ENCODE data around the gene PLA2R1.

The PLA2R1 gene

DNA sequence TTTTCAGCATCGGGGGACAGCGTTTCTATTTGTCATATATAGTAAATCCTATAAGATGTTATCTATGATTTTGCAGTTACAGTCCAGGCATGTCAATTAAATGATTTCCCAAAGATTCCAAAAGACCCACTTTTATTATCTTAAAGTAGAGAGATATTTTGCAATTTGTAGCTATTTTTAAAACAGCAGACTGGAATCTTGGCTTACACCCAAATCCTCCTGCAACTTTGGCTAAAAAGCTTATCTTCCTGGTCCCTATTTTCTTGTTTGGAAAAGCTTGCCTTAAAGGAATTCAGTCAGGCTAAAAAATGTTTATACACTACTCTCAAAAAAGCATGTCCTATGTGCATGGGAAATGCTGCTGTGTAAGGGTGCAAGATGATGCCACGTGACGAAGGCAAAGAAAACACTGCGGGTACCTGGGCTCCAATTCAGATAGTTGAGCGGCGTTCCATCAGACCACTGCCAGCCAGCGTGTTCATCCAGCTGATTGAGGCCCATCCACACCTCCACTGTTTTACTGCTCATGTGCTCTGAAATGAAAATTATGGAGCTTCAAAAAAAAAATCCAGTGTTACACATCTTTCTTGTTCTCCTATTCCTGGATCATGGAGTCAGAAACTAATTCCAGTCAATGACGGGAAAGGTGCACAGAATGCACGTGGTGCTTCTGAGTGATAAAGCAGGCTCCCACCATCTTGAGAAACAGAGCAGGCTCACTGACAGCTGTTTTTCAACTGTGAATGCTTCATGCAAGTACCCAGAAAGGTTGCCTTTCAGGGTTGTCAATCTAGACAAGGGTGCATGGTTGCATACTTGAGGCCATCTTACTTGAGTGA is 33.8 kb downstream of the PLA2R1 start:
- no peak for DNase-seq

DNA sequence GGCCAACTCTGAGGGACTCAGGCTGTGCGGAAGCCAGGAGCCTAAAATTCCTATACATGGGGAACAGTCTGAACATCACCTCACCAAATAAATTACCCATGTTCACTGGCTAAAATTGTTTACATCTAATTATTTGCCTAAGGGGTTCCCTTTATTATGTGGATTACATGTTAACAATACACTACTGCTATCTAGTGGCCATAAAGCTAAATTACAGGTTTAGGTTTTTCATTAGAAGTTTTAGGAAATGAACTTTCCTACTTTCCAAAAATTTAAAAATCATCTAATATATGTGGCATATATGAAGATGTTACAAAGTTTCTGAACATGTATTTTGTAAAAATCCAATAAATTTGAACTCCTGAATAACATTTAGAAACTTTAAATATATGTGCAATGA is 40.3 kb downstream of the PLA2R1 start:
- no peak for DNase-seq

DNA sequence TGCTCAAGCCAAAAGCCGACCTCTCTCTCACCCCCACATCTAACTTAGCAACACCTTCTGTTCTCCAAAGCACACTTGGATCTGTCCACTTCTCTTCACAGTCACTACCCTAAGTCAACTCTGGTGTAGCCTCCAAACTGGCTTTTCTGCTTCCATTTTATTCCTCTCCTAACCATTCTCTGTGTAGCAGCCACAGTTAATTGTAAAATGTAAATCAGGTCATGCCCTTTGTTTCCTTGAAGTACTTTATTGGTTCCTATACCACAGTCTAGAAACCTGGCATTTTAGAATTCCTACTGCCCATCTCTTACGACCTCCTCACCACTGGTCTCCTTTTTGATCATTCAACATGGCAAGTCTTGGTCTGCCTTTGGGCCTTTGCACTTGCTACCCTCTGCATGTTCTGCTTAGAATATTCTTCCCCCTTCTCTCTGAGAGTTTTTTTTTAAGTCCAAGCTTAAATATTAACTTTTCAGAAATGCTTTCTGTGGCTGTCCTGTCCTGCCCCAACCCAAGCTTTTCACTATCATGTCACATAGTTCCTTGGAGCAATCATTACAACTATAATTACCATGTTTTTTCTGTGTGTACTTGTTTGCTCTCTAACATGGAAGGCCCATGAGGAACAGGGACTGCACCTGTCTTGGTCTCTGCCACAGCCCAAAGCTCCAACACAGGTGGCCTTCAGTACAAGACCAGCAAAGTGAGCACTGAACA is 42.9 kb downstream of the PLA2R1 start:
- DNase-seq, result no peak

DNA sequence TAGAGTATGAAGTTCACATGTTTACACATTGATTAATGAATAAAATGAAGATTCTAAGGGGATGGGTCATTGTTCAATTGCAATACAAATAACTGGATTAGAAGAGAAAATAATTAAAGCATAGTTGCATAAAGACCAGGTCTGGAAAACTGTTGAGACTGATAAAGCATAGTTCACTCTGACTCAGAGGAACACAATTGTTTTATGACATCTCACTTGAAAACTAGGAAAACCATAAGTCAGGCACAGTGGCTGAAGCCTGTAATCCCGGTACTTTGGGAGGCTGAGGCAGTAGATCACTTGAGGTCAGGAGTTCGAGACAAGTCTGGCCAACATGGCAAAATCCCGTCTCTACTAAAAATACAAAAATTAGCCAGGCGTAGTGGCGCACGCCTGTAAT is 46.7 kb downstream of the PLA2R1 start:
- DNase-seq, result no peak

DNA sequence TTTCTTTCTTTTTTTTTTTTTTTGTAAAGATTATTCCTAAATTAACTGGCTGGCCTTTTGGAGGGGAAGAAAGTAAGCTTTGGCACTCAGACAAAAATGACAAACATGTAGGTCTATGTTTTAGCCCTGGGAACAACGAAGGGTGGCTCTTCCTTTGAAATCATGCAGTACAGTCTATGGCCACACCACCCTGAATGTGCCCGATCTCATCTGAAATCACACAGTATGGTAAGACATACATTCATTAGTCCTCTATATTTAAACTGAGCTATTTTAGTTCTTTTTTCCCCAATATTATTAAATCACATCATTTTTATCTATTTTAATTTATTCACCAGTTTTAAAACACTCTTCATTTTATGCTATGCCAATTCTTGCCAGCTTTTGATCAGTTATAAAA is 48.2 kb downstream of the PLA2R1 start:
- DNase-seq, result no peak

DNA sequence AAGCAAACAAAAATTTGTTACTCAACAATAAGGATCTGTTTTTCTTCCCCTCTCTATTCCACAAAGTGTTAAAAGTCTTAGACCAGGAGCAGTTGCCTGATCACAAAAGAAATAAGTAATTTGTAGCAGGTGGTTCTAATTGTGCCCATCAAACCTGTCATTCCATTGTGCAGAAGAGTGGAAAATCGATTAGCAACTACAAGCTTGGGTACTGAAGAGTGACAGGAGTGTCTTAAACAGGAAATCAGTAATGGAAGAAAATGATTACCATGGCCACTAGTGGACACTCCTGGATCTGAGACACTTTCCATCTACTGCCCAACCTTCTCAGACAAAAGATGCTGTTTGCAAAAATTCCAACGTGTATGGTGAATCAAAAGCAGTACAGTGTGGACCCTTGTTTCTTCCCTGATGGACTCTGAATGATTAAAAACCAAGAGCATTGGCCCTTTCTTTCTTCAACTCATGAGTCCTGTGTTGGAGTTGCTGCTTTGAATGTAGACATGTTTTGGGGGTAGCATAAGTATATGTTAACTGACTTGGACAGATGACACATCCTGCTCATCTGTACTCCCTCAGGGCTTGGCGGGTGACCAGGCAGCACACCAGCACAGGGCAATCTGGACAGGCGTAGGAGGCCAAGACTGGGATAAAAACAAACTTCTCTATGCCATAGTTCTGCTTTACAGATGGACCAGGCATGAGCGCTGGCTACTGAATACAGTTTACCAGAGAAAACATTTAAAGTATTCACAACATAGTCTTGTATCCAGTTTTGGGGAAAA is 51.9 kb downstream of the PLA2R1 start:
- DNase-seq, result no peak

DNA sequence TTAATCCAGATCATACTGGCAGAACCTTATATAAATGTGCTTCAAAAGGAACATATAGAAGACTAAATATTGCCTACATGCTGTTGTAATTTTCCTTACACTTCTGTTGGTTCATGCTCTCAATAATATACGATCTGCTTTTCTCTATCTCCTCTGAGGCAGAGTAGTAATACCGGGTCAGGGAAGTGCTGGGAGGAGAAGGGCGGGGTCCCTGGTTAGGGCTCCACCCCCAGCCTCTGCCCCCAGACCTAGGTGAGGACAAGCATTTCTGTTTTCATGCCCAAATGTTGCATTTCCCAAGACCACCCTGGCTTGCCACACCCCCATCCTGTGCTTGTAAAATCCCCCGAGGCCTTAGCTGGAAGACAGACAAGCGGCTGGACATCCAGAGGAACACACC is 55.3 kb downstream of the PLA2R1 start:
- DNase-seq, result no peak

DNA sequence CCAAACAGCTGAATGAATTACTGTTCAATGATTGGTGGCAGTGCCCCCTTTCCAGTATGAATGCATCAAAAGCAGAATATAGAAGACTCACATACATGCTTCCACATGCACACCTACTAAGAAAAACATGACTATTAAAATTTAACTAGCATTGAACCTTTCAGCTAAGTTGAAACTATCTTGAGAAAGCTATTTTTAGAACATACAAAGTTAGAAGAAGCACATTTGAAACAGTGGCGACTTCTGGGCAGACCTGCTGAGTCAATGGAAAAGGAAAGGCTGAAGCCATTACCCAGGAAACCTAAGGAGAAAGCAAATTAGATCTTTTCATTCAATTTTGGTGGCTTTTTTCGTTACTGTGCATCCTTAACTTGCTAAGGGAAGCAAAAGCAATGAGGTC is 55.9 kb downstream of the PLA2R1 start:
- DNase-seq, result no peak

DNA sequence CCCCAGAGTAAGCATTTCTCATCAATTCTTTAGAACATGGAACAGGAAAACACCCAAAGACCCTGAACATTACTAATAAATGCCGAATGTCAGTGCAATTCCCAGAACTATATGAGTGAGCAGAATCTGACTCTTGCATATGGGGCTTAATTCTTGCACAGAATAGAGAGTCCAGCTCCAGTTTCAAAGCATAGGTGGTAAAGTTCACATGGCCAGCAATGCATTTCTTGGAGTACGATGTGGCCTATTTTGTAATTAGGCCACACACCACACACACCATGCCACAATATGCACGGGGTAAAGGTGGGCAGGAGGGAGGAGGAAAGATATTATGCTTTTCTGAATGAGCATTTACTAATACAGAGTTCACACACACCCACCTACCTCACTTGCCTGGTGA is 56.5 kb downstream of the PLA2R1 start:
- no peak for DNase-seq

DNA sequence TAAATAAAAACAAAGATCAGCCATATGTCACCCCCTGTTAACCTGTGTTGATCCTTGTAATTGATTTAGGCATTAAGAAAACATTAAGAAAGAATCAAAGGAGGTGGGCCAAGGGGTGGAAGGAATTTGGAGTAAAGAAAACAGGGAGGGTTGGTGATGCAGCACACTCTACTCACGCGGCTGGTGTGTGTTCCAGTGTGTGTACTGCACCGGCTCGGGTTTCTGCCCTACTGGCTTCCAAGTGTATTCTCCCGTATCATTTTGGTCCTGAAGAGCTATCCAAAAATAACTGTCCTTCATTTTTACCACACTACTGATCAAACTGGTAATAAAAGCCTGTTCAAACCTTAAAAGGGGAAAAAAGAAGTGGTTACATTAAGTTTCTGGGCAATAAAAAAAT is 56.9 kb downstream of the PLA2R1 start:
- no peak for DNase-seq

DNA sequence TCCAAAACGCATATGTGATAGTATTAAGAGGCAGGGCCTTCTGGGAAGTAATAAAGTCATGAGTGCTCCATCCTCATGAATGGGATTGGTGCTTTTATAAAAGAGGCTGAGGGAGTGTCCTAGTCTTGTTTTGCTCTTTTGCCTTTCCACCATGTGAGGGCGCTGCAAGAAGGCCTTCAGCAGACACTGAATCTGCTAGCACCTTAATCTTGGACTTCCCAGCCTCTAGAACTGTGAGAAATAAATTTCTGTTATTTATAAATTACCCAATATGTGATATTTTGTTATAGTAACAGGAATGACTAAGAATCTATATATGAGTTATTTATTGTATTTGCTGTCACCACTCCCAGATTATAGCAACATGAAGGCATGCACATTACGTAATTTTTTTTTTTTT is 63.5 kb downstream of the PLA2R1 start:
- no peak for DNase-seq

DNA sequence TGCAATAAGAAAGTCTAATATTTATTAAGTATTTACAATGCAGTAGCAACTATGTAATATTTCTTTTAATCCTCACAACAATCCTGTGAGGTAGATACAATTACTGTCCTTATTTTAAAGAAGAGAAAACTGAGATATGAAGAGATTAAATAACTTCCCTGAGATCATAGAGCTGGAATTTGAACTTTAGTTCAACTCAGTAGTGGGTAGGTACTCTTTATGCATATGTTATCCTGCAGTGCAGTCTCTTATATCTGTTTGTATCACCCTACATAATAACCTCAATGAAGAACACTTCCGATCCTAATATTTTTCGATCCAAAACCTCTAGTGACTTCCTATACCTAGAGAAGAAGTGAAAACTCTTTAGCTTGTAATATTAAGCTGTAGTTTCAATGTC is 64.2 kb downstream of the PLA2R1 start:
- no peak for DNase-seq

DNA sequence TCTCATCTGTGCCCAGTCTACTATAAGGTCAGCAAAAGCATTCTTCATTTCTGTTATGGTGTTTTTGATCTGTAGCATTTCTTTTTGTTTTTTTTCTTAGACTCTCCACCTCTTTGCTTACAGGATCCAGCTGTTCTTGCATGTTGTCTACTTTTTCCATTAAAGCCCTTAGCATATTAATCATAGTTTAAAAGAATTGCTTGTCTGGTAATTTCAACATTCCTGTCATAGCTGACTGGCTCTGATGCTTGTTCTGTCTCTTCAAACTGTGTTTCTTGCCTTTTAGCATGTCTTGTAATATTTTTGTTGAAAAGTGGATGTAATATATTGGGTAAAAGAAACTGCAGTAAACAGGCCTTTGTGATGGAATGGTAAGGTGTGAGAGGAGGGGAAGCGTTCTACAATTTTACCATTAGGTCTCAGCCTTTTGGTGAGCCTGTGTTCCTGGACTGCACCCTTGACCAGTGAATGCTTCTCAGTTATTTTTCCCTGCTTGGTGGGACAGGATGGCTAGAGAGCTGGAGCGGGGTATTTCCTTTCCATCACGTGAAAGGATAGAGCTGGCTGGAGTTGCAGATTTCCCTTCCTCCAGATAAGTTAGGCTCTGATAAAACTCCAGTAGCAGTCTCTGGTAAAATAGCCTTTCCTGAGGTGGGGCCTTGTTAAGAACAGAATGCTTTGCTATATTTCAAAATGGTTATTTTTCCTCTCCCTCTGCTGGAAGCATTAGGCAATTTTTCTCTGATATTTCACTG is 65.4 kb downstream of the PLA2R1 start:
- no peak for DNase-seq

DNA sequence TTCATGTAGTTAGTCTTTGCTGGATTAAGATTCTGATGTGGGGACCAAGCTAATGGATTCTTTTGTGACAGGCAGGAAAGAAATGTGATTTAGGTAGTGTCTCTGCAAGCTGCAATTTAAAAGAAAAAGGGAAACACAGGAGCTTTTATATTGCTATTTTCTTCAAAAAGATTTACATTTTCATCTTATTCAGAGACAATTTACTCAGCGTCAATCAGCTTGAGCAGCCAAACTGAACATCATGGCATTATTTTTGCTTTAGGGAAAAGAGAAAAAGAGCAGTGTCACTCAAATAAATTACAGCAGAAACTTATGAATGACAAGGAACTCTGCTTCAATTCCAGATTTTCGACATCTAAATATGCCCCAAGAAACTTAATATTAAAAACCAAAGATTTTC is 67.4 kb downstream of the PLA2R1 start:
- no peak for DNase-seq

DNA sequence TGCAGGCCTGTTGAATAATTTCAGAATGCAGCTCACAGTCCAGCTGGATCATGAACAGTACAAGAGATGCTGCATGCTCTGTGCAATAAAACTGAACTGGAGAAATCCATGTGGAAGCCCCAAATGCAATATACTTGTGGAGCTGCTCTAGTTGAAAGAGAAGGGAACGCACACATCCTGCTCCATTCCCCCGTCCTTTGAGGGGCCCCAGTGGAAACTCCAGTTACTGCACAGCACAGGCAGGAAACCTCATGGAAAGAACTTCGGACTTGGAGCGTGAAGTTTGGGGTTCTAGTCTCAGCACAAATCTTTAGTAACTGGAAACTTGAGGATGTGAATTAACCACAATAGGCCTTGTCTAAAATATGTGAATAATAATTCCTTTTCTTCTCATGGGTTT is 73.2 kb downstream of the PLA2R1 start:
- DNase-seq, result no peak

DNA sequence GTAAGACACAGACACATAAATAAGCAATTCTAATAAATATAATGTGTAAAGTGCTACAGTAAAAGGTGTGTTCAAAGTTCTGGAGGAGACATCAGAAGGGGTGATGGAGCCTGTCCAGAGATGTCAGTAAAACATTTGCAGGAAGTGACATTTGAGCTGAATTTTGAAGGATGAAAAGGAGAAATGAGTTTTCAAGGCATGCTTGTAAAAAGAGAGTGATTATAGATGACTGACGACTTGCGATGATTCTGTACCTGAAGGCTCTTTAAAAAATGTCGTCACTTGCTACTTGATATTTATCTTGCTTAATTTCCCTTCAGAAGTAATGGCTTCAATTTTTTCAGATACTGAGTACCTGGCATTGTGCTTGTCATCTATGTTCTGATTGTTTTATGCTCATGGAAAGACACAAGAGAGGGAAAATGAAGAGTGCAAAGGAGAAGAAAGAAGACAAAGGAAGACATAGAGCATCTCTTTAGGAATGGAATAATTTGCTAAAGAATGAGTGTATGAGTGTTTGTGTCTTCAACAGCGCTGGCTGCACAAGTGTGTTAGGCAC is 73.9 kb downstream of the PLA2R1 start:
- no peak for DNase-seq

DNA sequence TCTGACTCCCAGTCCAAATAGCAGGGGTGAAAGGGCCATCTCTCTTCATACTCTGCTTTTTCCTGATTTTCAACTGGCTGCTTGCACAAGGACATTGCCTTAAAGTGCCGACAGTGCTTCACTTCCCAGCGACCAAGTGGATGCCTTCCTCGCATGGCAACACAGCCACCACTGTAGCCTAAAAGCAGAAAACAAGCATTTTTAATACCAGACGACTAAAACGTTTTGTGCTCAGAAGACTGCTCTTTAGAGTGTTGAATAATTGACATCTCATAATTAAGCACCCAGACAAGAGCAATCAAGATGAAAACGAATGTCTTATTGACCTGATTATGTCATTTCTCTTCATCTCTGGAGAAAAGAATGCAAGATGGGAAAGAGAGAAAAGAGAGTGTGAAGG is 75.2 kb downstream of the PLA2R1 start:
- no peak for DNase-seq

DNA sequence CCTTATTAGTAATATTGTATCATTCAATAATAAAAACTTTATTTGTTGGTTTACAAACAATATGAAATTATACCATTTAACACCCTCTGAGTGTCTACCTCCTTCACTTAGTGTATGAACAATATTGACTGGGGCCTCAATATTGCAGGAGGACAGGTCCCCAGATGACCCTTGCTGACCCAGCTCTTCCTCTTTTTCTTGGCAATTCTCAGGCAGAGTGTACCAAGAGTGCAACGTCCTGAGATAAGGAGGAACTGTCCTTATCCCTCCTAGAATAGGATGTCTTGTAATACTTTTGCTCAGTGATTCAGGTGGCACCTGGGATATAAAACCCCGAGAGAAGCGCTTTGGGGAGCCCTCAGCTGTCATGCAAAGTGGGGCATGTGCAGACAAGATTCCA is 76.8 kb downstream of the PLA2R1 start:
- no peak for DNase-seq

DNA sequence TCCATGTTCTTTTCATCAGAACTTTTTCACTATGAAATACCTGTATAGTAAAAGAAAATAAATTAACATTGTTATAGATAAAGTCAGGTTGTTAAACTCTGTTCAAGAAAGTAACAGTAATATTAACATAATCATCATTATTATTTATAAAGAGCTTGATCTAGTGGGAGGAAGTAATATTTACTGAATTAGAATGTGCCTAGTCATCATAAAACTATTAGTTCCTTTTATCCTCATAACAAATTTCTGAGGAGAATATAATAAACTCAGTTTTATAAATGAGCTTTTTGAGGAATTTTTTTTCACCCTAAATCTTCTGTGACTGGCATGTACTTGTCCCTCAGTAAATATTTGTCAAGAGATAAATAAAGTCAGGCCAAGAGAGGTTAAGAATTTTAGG is 78.4 kb downstream of the PLA2R1 start:
- no peak for DNase-seq

DNA sequence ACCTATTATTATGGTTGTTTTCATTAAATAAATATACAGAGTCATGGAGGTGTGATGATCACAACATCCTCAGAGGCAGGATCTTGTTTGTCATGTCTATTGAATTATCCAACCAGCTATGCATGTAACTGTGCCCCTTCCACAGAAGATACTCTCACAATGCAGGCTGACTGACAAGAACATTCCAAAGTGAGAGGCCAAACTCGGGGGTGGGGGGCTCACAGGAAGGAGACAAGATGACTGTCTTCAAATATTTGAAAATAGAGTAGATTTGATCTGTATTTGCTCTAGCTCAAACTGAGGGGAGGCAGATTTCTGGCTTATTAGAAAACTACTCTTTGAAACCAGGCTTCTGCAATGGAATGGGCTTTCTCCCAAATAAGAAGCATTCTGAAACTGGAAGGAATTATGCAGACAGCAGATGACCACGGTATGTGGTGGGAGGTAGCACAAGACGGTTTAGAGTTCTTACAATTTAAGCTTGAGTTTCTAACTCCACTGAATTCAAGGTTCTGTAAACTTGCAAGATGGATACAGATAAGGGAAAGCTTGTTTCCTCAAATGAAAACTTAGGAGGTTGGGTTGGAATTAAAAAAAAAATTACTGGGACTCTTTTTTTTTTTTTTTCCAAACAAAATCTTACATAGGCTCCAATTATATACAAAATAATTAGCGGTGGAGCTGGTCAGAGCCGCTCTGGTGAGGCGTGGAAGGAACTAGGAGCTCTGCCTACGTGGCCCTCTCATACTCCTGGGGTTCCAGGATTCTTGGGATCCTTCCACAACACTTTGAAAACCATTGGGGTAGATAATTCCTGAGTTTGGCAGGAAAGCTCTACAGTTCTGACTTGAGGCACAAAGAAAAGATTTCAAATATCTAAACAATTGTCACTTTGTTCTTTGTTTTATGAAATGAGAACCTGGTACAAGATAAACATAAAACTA is 79.3 kb downstream of the PLA2R1 start:
- DNase-seq, result no peak

DNA sequence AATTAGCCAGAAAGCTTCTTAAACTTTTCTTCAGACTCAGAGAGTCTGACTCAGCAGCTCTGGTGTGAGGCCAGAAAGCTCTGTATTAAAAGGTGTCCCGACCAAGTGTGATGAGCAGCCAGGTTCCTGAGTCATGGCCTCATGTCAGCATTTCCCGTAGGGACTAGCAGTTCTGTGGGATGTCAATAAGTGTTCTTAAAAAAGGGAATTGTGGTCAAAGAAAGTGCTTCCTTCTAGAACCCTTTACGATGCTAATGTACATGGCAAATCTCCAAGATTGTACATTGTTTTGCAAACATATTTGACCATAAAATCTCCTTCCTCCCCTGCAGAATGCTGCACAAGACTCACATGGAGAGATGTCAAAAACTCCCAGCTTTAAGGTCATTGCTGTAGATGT is 80.1 kb downstream of the PLA2R1 start:
- no peak for DNase-seq
